ENCODE measurements around the gene RASSF4. TPM values are rescaled to one million over a fixed set of nuclear protein-coding genes. Genes with fewer than 3 reads are reported as not detected.

Gene RASSF4
- total and polyA plus RNA-seq, 9 of the 15 experiments (the other 6 are each of a cell fraction or from before 2014, with no cell fraction given): 0.01 to 0.62 (median 0.11) TPM; not detected in 3

DNA sequence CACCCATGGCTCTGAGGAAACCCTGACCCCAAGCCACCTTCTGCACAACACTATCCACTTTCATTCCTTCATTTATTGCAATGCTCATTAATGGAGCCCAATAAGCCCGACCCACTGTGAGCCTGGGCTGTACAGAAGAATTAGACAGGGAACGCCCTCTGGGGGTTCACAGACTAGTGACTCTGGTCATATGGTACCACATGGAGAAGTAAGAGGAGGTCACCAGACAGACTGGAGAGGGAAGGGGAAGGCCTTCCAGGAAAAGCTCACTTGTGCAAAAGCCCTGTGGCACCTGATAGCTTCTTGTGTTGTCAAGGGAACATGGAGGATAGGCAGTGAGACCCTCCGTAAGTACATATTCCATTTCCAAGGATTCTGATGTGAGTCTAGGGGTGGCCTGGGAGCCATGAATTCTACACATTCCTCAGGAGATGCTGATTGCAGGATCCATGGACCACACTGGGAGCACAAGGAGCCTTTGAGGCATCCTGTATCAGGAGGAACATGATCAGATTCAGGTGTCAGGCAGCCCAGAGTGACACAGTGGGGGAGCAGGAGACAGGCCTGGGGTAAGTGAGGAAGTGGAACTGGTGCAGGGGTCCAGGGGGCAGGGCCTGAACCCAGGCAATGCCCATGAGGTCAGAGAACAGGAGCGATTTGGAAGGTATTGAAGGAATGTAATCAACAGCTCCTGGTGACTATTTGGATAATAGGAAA lies 28.5 kb upstream of the RASSF4 start:
- Histone ChIP-seq H3K4me1 (replicated peaks in 1 of 2; ENCODE audit: control insufficient read depth in 2 of 2, insufficient read depth in 2 of 2, low read length in 2 of 2) (no peaks in the 10 kb centered on the region), H3K79me2 (ENCODE audit: control insufficient read depth, insufficient read depth, low read length) (no peaks in the 10 kb centered on the region), H4K20me1 (replicated peaks; ENCODE audit: control insufficient read depth, insufficient read depth, low read length) (peaks cover 2% of the 10 kb centered on the region; the same call in 1 of the 2 replicates), H3K4me3 (no peak overlapping the region), H3K4me2 (ENCODE audit: insufficient read depth, low read length) (no peak overlapping the region), H3K36me3 (ENCODE audit: control insufficient read depth, insufficient read depth, low read length) (no peaks in the 10 kb centered on the region), H3K9me1 (ENCODE audit: control insufficient read depth, insufficient read depth, low read length) (no peaks in the 10 kb centered on the region), H3K9ac (ENCODE audit: insufficient read depth in 1 of 2, low read depth in 2 of 2, low read length in 2 of 2) (no peak overlapping the region), H3K27me3 (ENCODE audit: control insufficient read depth in 2 of 2, insufficient read depth in 2 of 2, low read length in 2 of 2) (peaks cover 9 to 44% of the 10 kb centered on the region in 2 experiments; a peak in 4 of 5 replicates), H3K27ac (ENCODE audit: extremely low read depth, low read depth, low read length) (no peak overlapping the region), H2AFZ (ENCODE audit: low read depth, low read length) (no peak overlapping the region), H3K9me3 (replicated peaks; ENCODE audit: control insufficient read depth, insufficient read depth, low read depth, low read length) (no peaks in the 10 kb centered on the region)
- in situ Hi-C loops (cut with MboI): no loop called here
- ATAC-seq (no peak), DNase-seq (ENCODE audit: extremely low read depth in 1 of 4, low spot score in 3 of 4) (no peak), FAIRE-seq (no peak)
- POLR2A ChIA-PET: no interaction called here
- peak in 1 of 2 experiments; percentile 6; a peak in 1 of 4 replicates for TF ChIP-seq RAD21 (CRISPR knock-in tag; conservative IDR thresholded peaks at IDR 0.05 in 1 of 2, IDR thresholded peaks at IDR 0.05 in 1 of 2)
- TF ChIP-seq, protein P1, sequence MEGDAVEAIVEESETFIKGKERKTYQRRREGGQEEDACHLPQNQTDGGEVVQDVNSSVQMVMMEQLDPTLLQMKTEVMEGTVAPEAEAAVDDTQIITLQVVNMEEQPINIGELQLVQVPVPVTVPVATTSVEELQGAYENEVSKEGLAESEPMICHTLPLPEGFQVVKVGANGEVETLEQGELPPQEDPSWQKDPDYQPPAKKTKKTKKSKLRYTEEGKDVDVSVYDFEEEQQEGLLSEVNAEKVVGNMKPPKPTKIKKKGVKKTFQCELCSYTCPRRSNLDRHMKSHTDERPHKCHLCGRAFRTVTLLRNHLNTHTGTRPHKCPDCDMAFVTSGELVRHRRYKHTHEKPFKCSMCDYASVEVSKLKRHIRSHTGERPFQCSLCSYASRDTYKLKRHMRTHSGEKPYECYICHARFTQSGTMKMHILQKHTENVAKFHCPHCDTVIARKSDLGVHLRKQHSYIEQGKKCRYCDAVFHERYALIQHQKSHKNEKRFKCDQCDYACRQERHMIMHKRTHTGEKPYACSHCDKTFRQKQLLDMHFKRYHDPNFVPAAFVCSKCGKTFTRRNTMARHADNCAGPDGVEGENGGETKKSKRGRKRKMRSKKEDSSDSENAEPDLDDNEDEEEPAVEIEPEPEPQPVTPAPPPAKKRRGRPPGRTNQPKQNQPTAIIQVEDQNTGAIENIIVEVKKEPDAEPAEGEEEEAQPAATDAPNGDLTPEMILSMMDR (IDR thresholded peaks at IDR 0.05 in 2 of 3, conservative IDR thresholded peaks at IDR 0.05 in 1 of 3; ENCODE audit: insufficient read depth in 2 of 3, low read depth in 1 of 3, low read length in 3 of 3): 0 out of 6 replicates have a peak, but pooled peaks of 1 of the 3 experiments have one; percentile 12
- TF ChIP-seq, protein P2, sequence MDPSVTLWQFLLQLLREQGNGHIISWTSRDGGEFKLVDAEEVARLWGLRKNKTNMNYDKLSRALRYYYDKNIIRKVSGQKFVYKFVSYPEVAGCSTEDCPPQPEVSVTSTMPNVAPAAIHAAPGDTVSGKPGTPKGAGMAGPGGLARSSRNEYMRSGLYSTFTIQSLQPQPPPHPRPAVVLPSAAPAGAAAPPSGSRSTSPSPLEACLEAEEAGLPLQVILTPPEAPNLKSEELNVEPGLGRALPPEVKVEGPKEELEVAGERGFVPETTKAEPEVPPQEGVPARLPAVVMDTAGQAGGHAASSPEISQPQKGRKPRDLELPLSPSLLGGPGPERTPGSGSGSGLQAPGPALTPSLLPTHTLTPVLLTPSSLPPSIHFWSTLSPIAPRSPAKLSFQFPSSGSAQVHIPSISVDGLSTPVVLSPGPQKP (CRISPR knock-in tag; IDR thresholded peaks at IDR 0.05): no peak
- TF ChIP-seq, protein P3, sequence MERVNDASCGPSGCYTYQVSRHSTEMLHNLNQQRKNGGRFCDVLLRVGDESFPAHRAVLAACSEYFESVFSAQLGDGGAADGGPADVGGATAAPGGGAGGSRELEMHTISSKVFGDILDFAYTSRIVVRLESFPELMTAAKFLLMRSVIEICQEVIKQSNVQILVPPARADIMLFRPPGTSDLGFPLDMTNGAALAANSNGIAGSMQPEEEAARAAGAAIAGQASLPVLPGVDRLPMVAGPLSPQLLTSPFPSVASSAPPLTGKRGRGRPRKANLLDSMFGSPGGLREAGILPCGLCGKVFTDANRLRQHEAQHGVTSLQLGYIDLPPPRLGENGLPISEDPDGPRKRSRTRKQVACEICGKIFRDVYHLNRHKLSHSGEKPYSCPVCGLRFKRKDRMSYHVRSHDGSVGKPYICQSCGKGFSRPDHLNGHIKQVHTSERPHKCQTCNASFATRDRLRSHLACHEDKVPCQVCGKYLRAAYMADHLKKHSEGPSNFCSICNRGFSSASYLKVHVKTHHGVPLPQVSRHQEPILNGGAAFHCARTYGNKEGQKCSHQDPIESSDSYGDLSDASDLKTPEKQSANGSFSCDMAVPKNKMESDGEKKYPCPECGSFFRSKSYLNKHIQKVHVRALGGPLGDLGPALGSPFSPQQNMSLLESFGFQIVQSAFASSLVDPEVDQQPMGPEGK (CRISPR knock-in tag; IDR thresholded peaks at IDR 0.05; ENCODE audit: borderline replicate concordance): no peak
- TF ChIP-seq, protein P4, sequence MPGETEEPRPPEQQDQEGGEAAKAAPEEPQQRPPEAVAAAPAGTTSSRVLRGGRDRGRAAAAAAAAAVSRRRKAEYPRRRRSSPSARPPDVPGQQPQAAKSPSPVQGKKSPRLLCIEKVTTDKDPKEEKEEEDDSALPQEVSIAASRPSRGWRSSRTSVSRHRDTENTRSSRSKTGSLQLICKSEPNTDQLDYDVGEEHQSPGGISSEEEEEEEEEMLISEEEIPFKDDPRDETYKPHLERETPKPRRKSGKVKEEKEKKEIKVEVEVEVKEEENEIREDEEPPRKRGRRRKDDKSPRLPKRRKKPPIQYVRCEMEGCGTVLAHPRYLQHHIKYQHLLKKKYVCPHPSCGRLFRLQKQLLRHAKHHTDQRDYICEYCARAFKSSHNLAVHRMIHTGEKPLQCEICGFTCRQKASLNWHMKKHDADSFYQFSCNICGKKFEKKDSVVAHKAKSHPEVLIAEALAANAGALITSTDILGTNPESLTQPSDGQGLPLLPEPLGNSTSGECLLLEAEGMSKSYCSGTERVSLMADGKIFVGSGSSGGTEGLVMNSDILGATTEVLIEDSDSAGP (CRISPR knock-in tag; IDR thresholded peaks at IDR 0.05): no peak
- TF ChIP-seq, protein P5, sequence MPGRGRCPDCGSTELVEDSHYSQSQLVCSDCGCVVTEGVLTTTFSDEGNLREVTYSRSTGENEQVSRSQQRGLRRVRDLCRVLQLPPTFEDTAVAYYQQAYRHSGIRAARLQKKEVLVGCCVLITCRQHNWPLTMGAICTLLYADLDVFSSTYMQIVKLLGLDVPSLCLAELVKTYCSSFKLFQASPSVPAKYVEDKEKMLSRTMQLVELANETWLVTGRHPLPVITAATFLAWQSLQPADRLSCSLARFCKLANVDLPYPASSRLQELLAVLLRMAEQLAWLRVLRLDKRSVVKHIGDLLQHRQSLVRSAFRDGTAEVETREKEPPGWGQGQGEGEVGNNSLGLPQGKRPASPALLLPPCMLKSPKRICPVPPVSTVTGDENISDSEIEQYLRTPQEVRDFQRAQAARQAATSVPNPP (IDR thresholded peaks at IDR 0.05; ENCODE audit: borderline replicate concordance, insufficient read depth, insufficient read length): no peak
- BruUV-seq (replicated peaks): no TSS peak
- WGBS (ENCODE audit: insufficient coverage, low coverage, missing lambda C conversion rate): 5% methylated on average over 4 of the region's 4 CpGs
- intact Hi-C loops (cut with micrococcal nuclease): no loop called here
- CTCF ChIA-PET (ENCODE audit: low intra/inter-chr PET ratio): interaction anchor here (0.6 to 2.9 kb wide), 2 partner anchors 59 to 1260 kb away, joined by 3 to 25 read pairs; no protein-coding TSS in a partner anchor
